ENCODE data around the gene DGCR8.

DGCR8 gene

GRCh38 chr22:20111689-20112622 lies 31.9 kb downstream of the DGCR8 start:
- DNase-seq = no peak

- DNase-seq = no peak
Measured at GRCh38 chr22:20112623-20113511, 32.8 kb downstream of the DGCR8 start.

- DNase-seq = no peak
Measured at GRCh38 chr22:20113551-20114310, 33.7 kb downstream of the DGCR8 start.

GRCh38 chr22:20114506-20115475 lies 34.8 kb downstream of the DGCR8 start:
- DNase-seq = no peak

GRCh38 chr22:20115691-20116375 lies 35.8 kb downstream of the DGCR8 start, which contains the start of gene RANBP1:
RANBP1 (plus strand) TSS chr22:20116104; CDS start chr22:20116185, 81 bp downstream.
- DNase-seq = no peak

- DNase-seq = no peak
Measured at GRCh38 chr22:20116376-20116950, 36.4 kb downstream of the DGCR8 start.

- peak; percentile 96 for DNase-seq
Measured at GRCh38 chr22:20116951-20117632, 37.1 kb downstream of the DGCR8 start, which contains the start of gene TRMT2A. TRMT2A (minus strand) TSS chr22:20117226; CDS start chr22:20116906, 320 bp downstream.

GRCh38 chr22:20117633-20118299 lies 37.7 kb downstream of the DGCR8 start:
- DNase-seq = no peak

- no peak for DNase-seq
Measured at GRCh38 chr22:20118300-20119020, 38.4 kb downstream of the DGCR8 start.

- no peak for DNase-seq
Measured at GRCh38 chr22:20121856-20122415, 41.9 kb downstream of the DGCR8 start.

- DNase-seq = no peak
Measured at GRCh38 chr22:20123366-20124082, 43.5 kb downstream of the DGCR8 start.

GRCh38 chr22:20124083-20124787 lies 44.2 kb downstream of the DGCR8 start:
- no peak for DNase-seq

- no peak for DNase-seq
Measured at GRCh38 chr22:20125201-20126174, 45.4 kb downstream of the DGCR8 start.

- DNase-seq = no peak
Measured at GRCh38 chr22:20126284-20127029, 46.4 kb downstream of the DGCR8 start.
